OCI-LY3 (cell line): ENCODE data around the gene PIK3C3.
A peak's percentile ranks its signal among the peaks of the same experiment; 100 is the strongest.

ENCODE experiments used
- H2AFZ ChIP-seq: fragments of 200-600, 300-600 bp; shearing (Covaris generic); 2 replicates; pipeline ENCODE4 v1.6.0; 2014; ENCODE audit warnings: antibody characterized with exemption, low read depth, low read length
- H3K27ac ChIP-seq: fragments of 200-600, 300-600 bp; sonication (generic); 2 replicates; pipeline ENCODE4 v1.5.1; 2014; ENCODE audit warnings: mild to moderate bottlenecking, low read length, moderate library complexity, mixed read lengths
- H3K27me3 ChIP-seq: fragments of 200-600, 300-600 bp; sonication (generic); 2 replicates; pipeline ENCODE4 v1.6.1; 2014; ENCODE audit warnings: low read depth, low read length, mixed read lengths
- H3K36me3 ChIP-seq: fragments of 200-600, 300-600 bp; sonication (generic); replicated peaks from 2 replicates; pipeline ENCODE3; 2014; ENCODE audit warnings: low read depth, low read length, mixed read lengths
- H3K4me1 ChIP-seq: fragments of 300-600, 200-600 bp; sonication (generic); 2 replicates; pipeline ENCODE4 v1.6.1; 2014; ENCODE audit warnings: low read length, mixed read lengths
- H3K4me2 ChIP-seq: fragments of 200-600, 300-600 bp; sonication (generic); 2 replicates; pipeline ENCODE4 v1.6.1; 2014; ENCODE audit warnings: low read length, mixed read lengths
- H3K4me3 ChIP-seq: fragments of 300-600, 200-600 bp; sonication (generic); 2 replicates; pipeline ENCODE4 v1.5.1; 2014; ENCODE audit warnings: antibody characterized with exemption, mild to moderate bottlenecking, low read length, moderate library complexity
- H3K79me2 ChIP-seq: fragments of 300-600, 200-600 bp; shearing (Covaris generic); 2 replicates; pipeline ENCODE4 v1.6.1; 2014; ENCODE audit warnings: mild to moderate bottlenecking, low read length, mixed read lengths
- H3K9ac ChIP-seq: fragments of 300-600, 200-600 bp; shearing (Covaris generic); 2 replicates; pipeline ENCODE4 v1.6.0; 2014; ENCODE audit warnings: mild to moderate bottlenecking, low read length, moderate library complexity
- H3K9me3 ChIP-seq: fragments of 200-600, 300-600 bp; shearing (Covaris generic); 2 replicates; pipeline ENCODE4 v1.6.1; 2014; ENCODE audit warnings: low read length, mixed read lengths; ENCODE audit not compliant: insufficient read depth
- H4K20me1 ChIP-seq: fragments of 200-600, 300-600 bp; sonication (generic); 2 replicates; pipeline ENCODE4 v1.6.1; 2016; ENCODE audit warnings: low read length, mixed read lengths; ENCODE audit not compliant: insufficient read depth
- EZH2phosphoT487 ChIP-seq: fragments of 200-600 bp; shearing (Covaris generic); IDR thresholded peaks from 2 replicates; pipeline ENCODE4 v1.6.1; 2018; ENCODE audit warnings: antibody characterized with exemption, mixed run types, low read depth
- TF ChIP-seq, protein P1 (sequence below): fragments of 200-600, 300-600 bp; sonication (generic); IDR thresholded peaks from 2 replicates; pipeline ENCODE4 v1.5.1; 2014; ENCODE audit warnings: antibody characterized with exemption, low read length, low read depth

Gene PIK3C3

GRCh38 chr18:41975284-41975683 is 20.2 kb downstream of the PIK3C3 start:
- H4K20me1 ChIP-seq: peaks cover 7% of the 10 kb centered on the region; the same call in 1 of the 2 replicates
- H2AFZ ChIP-seq: no peak overlapping the region
- H3K4me2 ChIP-seq: no peak overlapping the region
- H3K27ac ChIP-seq: no peak overlapping the region
- TF ChIP-seq, protein P1, sequence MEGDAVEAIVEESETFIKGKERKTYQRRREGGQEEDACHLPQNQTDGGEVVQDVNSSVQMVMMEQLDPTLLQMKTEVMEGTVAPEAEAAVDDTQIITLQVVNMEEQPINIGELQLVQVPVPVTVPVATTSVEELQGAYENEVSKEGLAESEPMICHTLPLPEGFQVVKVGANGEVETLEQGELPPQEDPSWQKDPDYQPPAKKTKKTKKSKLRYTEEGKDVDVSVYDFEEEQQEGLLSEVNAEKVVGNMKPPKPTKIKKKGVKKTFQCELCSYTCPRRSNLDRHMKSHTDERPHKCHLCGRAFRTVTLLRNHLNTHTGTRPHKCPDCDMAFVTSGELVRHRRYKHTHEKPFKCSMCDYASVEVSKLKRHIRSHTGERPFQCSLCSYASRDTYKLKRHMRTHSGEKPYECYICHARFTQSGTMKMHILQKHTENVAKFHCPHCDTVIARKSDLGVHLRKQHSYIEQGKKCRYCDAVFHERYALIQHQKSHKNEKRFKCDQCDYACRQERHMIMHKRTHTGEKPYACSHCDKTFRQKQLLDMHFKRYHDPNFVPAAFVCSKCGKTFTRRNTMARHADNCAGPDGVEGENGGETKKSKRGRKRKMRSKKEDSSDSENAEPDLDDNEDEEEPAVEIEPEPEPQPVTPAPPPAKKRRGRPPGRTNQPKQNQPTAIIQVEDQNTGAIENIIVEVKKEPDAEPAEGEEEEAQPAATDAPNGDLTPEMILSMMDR: no peak
- no peak for TF ChIP-seq EZH2phosphoT487
- peaks cover 5% of the 10 kb centered on the region; the same call in 1 of the 2 replicates for H3K79me2 ChIP-seq
- H3K9ac ChIP-seq: no peak overlapping the region
- H3K27me3 ChIP-seq: no peaks in the 10 kb centered on the region
- peaks cover 26% of the 10 kb centered on the region for H3K36me3 ChIP-seq
- peaks cover 7% of the 10 kb centered on the region for H3K4me1 ChIP-seq
- no peak overlapping the region for H3K4me3 ChIP-seq
- no peaks in the 10 kb centered on the region for H3K9me3 ChIP-seq

DNA sequence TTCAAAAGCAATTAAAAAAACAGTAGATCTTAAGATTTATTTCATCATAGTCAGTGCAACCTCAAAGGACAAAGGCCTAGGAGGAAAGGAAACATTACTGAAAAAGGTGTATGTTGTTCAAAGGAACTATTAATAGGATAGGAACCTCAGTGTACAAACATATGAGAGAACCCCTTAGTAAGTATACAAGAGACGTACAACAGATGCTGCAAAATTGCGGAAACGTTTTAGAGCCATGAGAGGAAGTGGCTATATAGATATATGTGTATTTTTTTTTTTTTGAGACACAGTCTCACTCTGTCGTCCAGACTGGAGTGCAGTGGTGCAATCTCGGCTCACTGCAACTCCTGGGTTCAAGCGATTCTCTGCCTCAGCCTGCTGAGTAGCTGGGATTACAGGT is 22.2 kb downstream of the PIK3C3 start:
- Histone ChIP-seq H3K27ac (no peak overlapping the region), H3K9ac (no peak overlapping the region), H2AFZ (no peak overlapping the region), H3K4me2 (no peak overlapping the region), H3K36me3 (peaks cover 19% of the 10 kb centered on the region), H3K4me3 (no peak overlapping the region), H3K79me2 (peaks cover 5% of the 10 kb centered on the region; the same call in 1 of the 2 replicates), H4K20me1 (peaks cover 5% of the 10 kb centered on the region; the same call in 1 of the 2 replicates), H3K9me3 (no peaks in the 10 kb centered on the region), H3K27me3 (no peaks in the 10 kb centered on the region), H3K4me1 (peaks cover 6% of the 10 kb centered on the region)
- TF ChIP-seq, protein P1: no peak
- TF ChIP-seq EZH2phosphoT487: no peak

GRCh38 chr18:41982942-41983660 is 28.1 kb downstream of the PIK3C3 start:
- peaks cover 14% of the 10 kb centered on the region for H3K4me1 ChIP-seq
- no peak overlapping the region for H3K4me3 ChIP-seq
- no peaks in the 10 kb centered on the region for H3K79me2 ChIP-seq
- peak overlapping the region; percentile 9 for H3K4me2 ChIP-seq
- H2AFZ ChIP-seq: no peak overlapping the region
- peaks cover 16% of the 10 kb centered on the region for H4K20me1 ChIP-seq
- no peaks in the 10 kb centered on the region for H3K9me3 ChIP-seq
- no peak overlapping the region for H3K27ac ChIP-seq
- no peaks in the 10 kb centered on the region for H3K27me3 ChIP-seq
- H3K36me3 ChIP-seq: peaks cover 26% of the 10 kb centered on the region
- TF ChIP-seq, protein P1: no peak
- no peak for TF ChIP-seq EZH2phosphoT487
- no peak overlapping the region for H3K9ac ChIP-seq

- TF ChIP-seq EZH2phosphoT487: no peak
- TF ChIP-seq, protein P1: no peak
Observed at GRCh38 chr18:41985914-41986313, 30.9 kb downstream of the PIK3C3 start.

More at GRCh38 chr18:41985914-41986313, 30.9 kb downstream of the PIK3C3 start:
- H3K36me3 ChIP-seq: peaks cover 40% of the 10 kb centered on the region
- H3K9ac ChIP-seq: no peak overlapping the region
- H3K79me2 ChIP-seq: no peaks in the 10 kb centered on the region
- peaks cover 14% of the 10 kb centered on the region for H3K4me1 ChIP-seq
- H4K20me1 ChIP-seq: peaks cover 16% of the 10 kb centered on the region
- H3K4me2 ChIP-seq: no peak overlapping the region
- no peaks in the 10 kb centered on the region for H3K27me3 ChIP-seq
- no peak overlapping the region for H2AFZ ChIP-seq
- no peak overlapping the region for H3K27ac ChIP-seq
- no peak overlapping the region for H3K4me3 ChIP-seq
- H3K9me3 ChIP-seq: no peaks in the 10 kb centered on the region
